C4-2B (cell line): ENCODE results near the gene FOXR2.

Experiments used
- H3K27ac ChIP-seq: fragments of 450-650 bp; 2 replicates; pipeline ENCODE4 v1.5.1; 2017
- CTCF ChIP-seq: fragments of 450-650 bp; conservative IDR thresholded peaks from 2 replicates; pipeline ENCODE4 v1.5.1; 2017; ENCODE audit warnings: mild to moderate bottlenecking
- ZFX ChIP-seq: fragments of 450-650 bp; IDR thresholded peaks from 2 replicates; pipeline ENCODE4 v1.6.1; 2017

FOXR2 gene

GRCh38 chrX:55624403-55624802 is 1.2 kb downstream of the FOXR2 start:
- TF ChIP-seq CTCF: no peak
- no peak overlapping the region for H3K27ac ChIP-seq

GRCh38 chrX:55636109-55636508 is 12.9 kb downstream of the FOXR2 start:
- TF ChIP-seq CTCF (no peak), ZFX (no peak)
- H3K27ac ChIP-seq: no peak overlapping the region

- no peak overlapping the region for H3K27ac ChIP-seq
- TF ChIP-seq CTCF: no peak
- no peak for TF ChIP-seq ZFX
These were observed 15.7 kb downstream of the FOXR2 start for GRCh38 chrX:55638933-55639332.

- no peak overlapping the region for H3K27ac ChIP-seq
- TF ChIP-seq CTCF: peak; percentile 11; the same call in 1 of the 2 replicates
- TF ChIP-seq ZFX: no peak
These were observed 17.7 kb downstream of the FOXR2 start for GRCh38 chrX:55640854-55641253.

- no peak for TF ChIP-seq CTCF
- TF ChIP-seq ZFX: no peak
- no peak overlapping the region for H3K27ac ChIP-seq
These were observed 25.2 kb downstream of the FOXR2 start for GRCh38 chrX:55648434-55648833.

- TF ChIP-seq CTCF (no peak), ZFX (no peak)
- H3K27ac ChIP-seq: no peak overlapping the region
These were observed 36.7 kb downstream of the FOXR2 start for GRCh38 chrX:55659931-55660330.

- TF ChIP-seq ZFX (no peak), CTCF (no peak)
- H3K27ac ChIP-seq: no peak overlapping the region
These were observed 40.4 kb downstream of the FOXR2 start for GRCh38 chrX:55663584-55663983.
